ENCODE measurements around the gene RNASEH2C.
"Not testable (repeated sequence)": the region's sequence is repeated elsewhere in the genome, so short reads cannot be mapped to it uniquely, and the experiment has no call there.

Gene RNASEH2C

DNA sequence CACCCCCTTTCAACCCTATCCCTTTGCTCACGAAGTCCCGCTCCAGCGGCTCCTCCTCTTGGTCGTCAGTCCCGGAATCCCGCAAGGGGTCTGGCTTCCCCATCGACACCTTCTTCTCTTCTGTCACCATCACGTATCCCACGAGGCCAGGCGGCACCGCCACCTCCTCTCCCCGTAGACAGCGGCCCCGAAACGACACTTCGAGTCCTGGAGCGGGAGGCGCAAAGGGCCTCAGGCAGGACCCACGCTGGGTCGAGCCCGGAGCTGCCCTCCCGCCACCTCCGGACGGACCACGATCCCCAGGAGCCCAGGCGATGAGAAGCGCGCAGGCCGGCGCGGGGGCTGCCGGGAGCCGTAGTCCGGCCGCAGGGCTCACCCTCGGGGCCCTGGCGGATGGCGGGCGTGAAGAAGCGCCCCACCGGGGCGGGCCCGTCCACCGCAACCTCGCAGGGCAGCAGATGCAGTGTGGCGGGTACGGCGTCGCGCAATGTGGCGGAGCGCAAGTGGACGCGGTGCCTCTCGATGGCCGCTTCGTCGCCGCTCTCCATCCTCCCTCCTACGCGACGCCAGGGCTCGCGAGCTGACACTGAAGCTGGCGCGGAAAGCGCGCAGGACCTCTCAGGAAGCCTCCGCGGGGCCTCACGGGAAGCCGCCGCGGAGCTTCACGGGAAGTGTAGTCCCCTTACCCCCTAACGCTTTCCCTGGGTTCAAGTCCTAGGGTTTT is at the start of gene RNASEH2C:
Gene RNASEH2C (minus strand): TSS at position 588 of the 724 bp plus-strand sequence. CDS start 40 bp downstream, at position 548.
- DNase-seq = peak; percentile 86 to 93

DNA sequence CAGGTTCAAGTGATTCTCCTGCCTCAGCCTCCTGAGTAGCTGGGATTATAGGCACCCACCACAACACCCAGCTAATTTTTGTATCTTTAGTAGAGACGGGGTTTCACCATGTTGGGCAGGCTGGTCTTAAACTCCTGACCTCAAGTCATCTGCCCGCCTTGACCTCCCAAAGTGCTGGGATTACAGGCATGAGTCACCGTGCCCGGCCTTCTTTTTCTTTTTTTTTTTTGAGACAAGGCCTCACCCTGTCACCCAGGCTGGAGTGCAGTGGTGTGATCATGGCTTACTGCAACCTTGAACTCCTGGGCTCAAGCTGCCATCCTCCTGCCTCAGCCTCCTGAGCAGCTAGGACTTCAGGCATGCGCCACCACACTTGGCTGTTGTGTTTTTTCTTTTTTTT is 47.2 kb upstream of the RNASEH2C start:
- not testable (repeated sequence) for DNase-seq

DNA sequence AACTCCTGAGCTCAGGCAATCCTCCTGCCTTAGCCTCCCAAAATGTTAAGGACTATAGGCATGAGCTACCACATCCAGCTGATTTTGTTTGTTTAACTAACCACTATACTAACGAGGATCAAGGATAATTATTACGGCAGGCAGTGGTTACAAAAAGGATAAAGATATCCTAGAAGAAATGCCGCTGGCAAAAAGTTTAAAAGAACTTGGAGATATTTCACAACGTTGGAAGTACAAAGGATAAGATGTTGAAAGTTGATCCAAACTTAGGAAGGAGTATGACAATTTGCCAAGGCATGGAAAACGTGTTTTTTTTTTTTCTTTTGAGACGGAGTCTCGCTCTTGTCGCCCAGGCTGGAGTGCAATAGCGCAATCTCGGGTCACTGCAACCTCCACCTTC is 46.8 kb upstream of the RNASEH2C start:
- DNase-seq = no peak

DNA sequence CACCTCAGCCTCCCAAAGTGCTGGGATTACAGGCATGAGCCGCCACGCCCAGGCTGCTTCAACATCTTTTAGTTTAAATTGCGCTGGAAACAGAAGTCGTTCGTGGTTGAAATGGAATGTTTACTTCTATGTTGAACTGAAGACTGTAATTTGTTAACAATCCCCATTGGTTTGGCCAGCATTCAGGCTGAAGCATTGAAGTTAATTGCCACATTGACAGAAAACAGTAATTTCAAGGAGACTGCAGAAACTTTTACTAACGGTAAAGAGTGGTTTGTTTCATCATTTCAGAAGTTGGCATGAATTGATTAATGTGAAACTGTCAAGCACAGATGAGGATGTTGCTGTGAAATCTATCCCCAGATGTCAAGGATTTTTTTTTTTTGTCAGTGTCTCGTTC is 45.9 kb upstream of the RNASEH2C start:
- no peak for DNase-seq

DNA sequence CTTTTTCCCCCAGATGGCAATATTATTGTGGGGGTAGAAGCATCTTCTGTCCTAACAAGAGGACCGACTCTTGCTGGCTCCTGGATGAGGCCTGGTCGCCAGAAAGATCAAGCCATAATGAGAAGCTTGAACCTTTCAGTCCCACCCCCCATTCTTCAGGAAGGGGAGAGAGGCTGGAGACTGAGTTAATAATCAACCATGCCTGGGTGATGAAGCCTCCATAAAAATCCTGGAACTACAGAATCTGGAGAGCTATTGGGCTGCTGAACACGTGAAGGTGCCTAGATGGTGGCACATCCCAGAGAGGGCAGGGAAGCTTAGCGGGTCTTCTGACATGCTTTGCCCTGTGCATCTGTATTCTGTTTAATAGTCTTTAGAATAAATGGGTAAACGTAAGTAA is 43.8 kb upstream of the RNASEH2C start:
- DNase-seq = no peak

DNA sequence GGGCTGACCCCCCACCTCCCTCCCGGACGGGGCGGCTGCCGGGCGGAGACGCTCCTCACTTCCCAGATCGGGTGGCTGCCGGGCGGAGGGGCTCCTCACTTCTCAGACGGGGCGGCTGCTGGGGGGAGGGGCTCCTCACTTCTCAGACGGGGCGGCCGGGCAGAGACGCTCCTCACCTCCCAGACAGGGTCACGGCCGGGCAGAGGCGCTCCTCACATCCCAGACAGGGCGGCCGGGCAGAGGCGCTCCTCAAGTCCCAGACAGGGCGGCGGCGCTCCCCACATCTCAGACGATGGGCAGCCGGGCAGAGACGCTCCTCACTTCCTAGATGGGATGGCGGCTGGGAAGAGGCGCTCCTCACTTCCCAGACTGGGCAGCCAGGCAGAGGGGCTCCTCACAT is 42.2 kb upstream of the RNASEH2C start:
- not testable (repeated sequence) for DNase-seq

DNA sequence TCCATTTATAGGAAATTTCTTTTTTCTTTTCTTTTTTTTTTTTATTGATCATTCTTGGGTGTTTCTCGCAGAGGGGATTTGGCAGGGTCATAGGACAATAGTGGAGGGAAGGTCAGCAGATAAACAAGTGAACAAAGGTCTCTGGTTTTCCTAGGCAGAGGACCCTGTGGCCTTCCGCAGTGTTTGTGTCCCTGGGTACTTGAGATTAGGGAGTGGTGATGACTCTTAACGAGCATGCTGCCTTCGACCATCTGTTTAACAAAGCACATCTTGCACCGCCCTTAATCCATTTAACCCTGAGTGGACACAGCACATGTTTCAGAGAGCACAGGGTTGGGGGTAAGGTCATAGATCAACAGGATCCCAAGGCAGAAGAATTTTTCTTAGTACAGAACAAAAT is 41.6 kb upstream of the RNASEH2C start:
- not testable (repeated sequence) for DNase-seq

DNA sequence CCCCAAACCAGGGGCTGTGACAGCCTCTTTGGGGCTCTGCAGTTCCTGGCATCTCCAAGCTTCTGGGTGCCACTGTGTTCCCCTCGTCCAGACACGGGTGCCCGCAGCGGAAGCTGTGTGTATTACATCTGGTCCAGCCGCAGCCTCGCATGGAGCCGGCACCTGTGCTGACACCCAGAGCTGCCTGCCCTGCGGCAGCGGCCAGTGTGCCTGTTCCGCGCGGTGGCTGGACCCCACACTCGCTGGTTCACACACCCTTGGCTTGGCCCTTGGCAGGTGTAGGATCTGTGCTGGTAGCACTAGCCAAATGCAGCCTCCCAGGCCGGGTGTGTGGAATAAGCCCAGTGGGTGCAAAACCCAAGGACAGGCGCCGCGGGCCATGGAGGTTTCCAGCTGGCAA is 24.5 kb upstream of the RNASEH2C start:
- no peak for DNase-seq

DNA sequence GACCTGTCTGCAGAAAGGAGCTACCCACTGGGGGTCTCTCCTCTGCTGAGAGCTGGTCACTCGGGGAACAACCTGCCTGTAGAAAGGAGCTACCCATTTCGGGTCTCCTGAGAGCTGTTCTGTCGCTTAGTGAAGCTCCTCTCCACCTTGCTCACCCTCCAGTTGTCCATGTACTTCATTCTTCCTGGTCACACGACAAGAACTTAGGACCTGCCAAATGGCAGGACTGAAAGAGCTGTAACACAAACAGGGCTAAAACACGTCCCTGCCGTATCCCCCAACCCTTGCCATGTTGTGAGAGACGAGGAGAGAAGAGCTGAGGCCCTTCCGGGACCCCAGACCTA is 24.1 kb upstream of the RNASEH2C start:
- no peak for DNase-seq

DNA sequence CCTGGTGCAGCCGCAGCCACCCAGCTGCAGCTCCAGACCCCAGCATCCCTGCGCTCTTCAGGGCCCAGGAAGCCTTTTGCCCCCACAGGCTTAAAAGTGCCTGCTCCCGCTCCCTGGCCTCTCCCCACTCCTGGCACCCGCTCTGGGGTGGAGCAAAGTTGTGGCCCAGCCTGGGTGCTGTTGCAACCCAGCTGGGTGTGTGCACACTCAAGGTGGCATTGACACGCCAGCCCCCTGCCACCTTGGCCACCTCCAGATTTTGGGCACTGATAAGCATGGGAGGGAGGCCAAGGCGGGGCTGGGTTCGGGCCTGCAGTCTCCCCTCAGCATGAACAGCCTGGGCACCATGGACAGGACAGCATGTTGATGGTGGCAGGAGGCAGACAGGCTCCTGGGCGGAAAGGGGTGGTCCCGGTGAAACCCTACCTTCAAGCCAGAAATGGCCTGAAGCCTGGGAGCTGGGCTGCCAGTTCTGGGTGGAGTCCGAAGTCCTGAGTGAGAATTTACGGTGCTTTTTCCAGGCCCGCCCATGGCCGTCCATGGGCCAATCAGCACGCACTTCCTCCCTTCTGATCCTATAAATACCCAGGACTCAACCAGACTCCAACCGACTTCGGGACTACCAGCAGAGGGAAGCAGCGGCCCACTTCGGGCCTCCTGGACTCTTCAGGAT is 23.6 kb upstream of the RNASEH2C start:
- DNase-seq = peak in 1 of 2 experiments; percentile 17

DNA sequence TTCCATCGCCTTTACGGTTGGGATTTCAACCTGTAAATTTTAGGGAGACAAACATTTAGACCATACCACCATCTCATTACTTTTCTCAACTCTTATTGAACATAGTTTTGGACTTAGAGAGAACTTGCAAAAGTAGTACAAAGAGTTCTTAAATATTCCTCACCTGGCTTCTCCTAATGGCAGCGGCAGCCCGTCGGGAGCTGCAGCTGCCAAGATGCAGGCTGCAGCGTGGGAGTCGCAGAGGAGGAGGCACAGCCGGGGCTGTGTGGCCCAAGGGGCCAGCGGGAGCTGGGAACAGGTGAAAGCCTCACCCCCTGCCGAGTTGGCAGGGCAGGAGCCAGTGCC is 23.1 kb upstream of the RNASEH2C start:
- no peak for DNase-seq

DNA sequence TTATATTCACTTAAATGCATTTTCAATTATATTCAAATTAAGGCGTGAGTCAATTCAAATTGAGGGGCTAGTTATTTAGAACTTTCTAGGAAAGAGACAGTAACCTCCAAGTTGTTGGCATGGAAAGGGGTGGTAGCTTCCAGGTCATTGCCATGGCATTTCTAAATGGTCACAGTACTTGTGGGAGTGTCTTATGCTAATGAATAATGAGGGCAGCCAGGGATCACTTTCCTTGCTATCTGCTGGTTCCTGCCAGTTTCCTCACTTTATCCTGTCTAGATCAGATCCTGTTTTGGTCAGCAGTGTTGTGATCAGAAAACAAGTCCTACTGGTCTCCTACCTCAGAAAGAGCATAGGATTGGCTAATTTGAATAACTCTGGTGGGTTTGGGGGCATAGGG is 21.8 kb upstream of the RNASEH2C start:
- DNase-seq = no peak

DNA sequence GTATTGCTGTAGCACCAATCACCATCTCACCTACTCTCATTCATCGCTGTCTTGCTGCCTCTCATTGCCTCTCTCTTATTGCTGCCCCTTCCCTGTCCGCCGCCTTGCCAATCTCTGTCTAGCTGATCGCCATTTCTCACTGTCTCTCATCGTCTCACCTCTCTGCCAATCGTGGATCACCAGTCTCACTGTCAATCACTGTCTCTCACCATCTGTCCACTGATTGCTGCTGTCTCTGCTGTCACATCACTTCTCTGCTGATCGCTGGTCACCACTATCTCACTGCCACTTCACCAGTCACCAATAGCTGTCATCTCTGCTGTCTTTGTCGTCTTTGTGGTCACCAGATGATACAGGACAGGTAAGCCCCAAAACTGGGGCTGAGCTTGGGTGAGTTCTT is 20.6 kb upstream of the RNASEH2C start:
- no peak for DNase-seq

DNA sequence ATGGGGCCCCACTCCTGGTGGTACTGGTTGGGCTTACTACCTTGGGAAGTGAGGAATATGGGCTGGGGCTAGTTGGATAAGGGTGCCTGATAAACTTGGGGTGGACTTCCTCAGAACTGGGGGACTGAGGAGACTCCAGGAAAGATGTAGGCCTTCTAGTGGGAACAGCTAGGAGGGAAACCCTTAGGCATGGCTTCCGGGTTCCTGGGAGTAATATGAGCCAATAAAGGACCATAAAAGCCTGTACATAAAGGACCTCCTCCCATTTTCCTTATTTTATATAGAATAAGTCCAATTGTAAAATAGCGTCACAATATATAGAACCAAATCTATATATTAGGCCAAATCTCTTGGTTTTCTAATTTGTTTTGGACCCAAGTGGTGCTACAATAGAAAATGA is 18.4 kb upstream of the RNASEH2C start:
- DNase-seq = no peak

DNA sequence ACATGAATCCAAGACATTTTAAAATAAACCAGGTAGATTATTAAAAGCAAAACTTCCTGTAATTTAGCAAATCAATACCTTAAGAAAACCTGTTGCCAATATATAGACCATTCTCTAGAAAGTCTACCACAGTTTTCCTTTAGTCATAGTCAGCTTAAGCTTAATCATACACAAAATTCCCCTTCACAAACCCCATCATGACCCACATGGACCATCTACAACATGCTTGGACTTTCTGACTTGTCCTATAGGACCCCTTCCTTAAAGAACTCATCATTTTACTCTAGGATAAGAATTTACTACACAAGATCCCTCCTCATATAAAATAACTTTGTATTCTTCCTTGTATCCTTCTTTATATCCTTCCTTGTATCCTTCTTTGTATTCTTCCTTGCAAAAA is 16.2 kb upstream of the RNASEH2C start:
- DNase-seq = no peak

DNA sequence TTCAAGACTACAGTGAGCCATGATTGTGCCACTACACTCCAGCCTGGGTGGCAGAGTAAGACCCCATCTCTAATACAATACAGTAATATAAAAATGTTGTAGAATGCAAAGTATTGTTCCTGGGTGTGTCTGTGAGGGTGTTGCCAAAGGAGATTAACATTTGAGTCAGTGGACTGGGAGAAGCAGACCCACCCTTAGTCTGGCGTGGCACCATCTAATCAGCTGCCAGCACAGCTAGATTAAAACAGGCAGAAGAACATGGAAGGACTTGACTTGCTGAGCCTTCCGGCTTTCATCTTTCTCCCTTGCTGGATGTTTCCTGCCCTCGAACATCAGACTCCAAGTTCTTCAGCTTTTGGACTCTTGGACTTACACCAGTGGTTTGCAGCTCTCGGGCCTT is 14.5 kb upstream of the RNASEH2C start:
- not testable (repeated sequence) for DNase-seq

DNA sequence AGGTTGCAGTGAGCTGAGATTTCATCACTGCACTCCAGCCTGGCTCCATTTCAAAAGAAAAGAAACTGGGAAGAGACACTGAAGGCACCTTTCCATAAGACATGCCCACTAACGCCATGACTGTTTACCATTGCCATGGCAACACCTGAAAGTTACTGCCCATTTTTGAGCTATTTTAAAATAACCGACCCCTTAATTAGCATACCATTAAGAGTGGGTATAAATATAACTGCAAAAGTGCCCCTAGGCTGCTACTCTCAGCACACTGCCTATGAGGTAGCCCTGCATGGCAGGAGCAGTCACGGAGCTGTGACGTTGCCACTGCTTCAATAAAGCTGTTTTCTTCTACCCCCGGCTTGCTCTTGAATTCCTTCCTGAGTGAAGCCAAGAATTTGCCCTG is 9.9 kb upstream of the RNASEH2C start:
- DNase-seq = no peak

DNA sequence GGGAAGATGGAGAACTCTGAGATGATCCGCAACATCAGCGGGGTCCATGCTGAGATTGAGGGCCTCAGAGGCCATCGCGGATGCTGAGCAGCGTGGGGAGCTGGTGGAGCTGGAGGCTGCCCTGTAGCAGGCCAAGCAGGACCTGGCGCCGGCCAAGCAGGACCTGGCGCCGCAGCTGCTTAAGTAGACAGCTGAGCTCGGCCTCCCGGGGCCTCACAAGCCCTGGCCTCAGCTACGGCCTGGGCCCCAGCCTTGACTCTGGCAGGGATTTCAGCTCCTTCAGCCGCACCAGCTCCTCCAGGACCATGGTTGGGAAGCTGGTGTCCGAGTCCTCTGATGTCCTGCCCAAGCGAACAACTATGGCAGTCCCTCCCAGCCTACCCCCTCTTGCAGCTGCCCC is 7.3 kb upstream of the RNASEH2C start:
- no peak for DNase-seq

DNA sequence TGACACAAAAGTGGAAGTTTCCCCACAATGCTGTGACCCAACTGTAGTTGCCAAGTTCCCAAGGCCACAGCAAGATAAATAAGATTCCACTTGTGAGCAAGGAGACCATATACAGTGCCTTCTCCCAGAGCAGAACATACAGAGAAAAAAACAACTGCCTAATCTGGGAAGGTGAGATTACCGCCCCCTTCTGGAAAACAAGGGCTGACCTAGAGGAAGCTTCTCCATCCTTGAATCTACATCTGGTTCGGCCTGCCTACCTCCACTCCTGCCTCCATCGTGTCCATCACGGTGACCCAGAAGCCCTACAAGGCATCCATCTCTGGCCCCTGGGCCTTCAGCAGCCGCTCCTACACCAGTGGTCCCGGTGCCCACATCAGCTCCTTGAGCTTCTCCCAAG is 6.1 kb upstream of the RNASEH2C start:
- no peak for DNase-seq

DNA sequence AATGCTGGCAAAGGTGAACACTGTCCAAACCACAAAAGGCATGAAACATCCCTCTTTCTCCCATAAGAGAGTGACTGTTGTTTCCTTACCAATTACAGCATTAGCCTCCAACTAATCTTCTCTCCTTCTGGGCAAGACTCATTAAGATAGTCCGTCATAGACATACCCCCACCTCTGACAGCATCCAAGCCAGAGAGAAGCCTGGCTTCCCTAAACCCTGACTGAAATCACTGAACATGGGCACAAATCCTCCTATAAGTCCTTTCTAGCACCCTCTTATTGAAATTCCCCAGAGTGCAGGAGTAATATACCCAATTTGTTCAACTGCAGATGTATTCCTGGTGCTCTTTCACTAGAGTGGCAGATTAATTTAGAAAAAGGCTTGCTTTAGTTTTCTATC is 1.7 kb upstream of the RNASEH2C start:
- DNase-seq = no peak

DNA sequence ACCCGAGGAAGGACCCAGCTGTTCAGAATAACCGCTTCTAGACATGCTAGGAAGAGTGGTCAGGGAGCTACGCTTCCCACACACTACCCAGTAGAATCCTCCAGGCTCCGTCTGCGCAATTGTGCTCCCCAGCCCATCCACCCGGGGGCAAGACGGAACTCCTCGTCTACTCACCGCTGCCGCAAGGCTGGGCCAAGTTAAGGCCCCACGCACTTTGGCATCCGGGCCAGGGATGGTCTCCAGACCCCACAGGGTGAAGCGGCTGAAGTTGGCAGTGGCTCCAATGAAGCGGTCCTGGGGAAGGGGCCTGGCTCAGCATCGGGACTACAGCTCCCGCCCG is 757 bp downstream of the RNASEH2C start:
- DNase-seq = no peak

DNA sequence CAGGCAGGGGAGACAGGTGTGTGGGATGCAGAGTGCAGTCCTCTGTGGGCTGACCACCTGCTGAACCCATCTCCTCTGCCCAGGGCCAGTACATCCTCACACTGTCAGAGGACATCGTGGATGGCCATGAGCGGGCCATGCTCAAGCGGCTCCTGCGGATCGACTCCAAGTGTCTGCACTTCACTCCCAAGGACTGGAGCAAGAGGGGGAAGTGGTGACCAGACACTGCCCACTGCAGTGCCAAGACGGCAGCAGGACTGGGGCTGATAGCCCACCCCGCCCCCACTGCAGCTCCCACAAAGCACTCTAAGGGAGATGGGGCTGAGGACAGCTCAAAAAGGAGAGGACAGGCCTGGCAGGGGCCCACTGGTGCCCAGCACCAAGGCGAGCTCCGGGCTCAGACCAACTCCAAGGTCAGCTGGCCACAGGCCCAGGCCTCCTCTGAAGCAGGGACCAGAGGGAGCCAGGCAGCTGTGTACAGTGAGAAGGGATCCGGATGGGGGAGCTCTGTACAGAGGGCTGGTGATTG is 1.6 kb downstream of the RNASEH2C start:
- DNase-seq = no peak

DNA sequence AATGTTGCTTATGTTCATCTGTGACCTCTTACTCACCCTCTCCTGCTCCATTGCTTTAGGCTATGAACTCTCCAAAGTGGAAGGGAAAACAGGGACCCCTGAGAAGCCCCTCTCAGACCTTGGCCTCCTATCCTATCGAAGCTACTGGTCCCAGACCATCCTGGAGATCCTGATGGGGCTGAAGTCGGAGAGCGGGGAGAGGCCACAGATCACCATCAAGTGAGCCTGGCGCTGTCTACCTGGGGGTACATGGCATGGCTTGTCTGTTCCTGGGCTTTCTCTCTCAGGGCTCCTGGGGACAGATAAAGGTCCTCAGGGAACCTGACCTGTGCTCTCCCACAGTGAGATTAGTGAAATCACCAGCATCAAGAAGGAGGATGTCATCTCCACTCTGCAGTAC is 2.1 kb downstream of the RNASEH2C start:
- no peak for DNase-seq

DNA sequence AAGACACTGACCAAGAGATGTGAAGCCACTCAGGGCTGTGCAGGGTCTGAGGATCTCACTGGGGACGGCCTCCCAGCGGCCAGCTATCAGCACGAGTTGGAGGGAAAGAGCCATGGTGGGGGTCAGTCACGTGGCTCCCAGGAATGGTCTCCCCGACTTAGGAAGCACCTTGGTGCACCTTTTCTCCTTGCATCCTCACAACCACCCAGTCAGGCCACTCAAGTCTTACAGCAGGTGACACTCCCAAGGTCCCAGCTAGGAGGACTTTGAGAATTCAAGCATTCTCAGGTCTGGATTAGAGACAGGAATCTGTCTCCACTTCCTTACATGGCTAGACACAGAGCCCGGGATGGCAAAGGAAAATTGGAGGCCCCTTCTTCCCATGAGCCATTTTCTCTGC is 2.7 kb downstream of the RNASEH2C start:
- DNase-seq = no peak
